GM23338 (cell line): Measurements from ENCODE around the gene POFUT2. TPM values are rescaled to one million over a fixed set of nuclear protein-coding genes. Genes with fewer than 3 reads are reported as not detected.

Source experiments
- ATAC-seq: fragments of 200-7000 bp; cut with Tn5 transposase; 3 replicates; pipeline ENCODE4 v1.9.1; 2020
- DNase-seq: peaks from one replicate; pipeline ENCODE4 v3.0.0-alpha.2; 2015; ENCODE audit warnings: low spot score
- H2AFZ ChIP-seq: fragments of 200-600 bp; sonication (generic); 2 replicates; pipeline ENCODE4 v1.8.0; 2016; ENCODE audit warnings: antibody characterized with exemption, mild to moderate bottlenecking, moderate library complexity
- H3F3A ChIP-seq: fragments of 200-600 bp; sonication (generic); replicated peaks from 2 replicates; pipeline ENCODE4 v1.8.0; 2017; ENCODE audit warnings: antibody characterized with exemption, mixed run types, low read depth
- H3K27ac ChIP-seq: fragments of 200-600 bp; sonication (generic); 2 replicates; pipeline ENCODE4 v1.6.1; 2016; ENCODE audit warnings: low read depth
- H3K27me3 ChIP-seq: fragments of 200-600 bp; sonication (generic); 2 replicates; pipeline ENCODE4 v1.8.0; 2016; ENCODE audit warnings: mild to moderate bottlenecking, mixed run types, moderate library complexity; ENCODE audit not compliant: insufficient read depth
- H3K36me3 ChIP-seq: fragments of 200-600 bp; sonication (generic); 2 replicates; pipeline ENCODE4 v1.8.0; 2016; ENCODE audit warnings: mild to moderate bottlenecking; ENCODE audit not compliant: insufficient read depth
- H3K4me1 ChIP-seq: fragments of 200-600 bp; sonication (generic); 2 replicates; pipeline ENCODE4 v1.8.0; 2016; ENCODE audit warnings: mild to moderate bottlenecking, moderate library complexity; ENCODE audit not compliant: insufficient read depth
- H3K4me2 ChIP-seq: fragments of 200-600 bp; sonication (generic); 2 replicates; pipeline ENCODE4 v1.7.1; 2017; ENCODE audit warnings: mixed run types
- H3K4me3 ChIP-seq: fragments of 200-600 bp; sonication (generic); 2 replicates; pipeline ENCODE4 v1.6.1; 2016; ENCODE audit warnings: mixed run types
- H3K79me2 ChIP-seq: fragments of 200-600 bp; sonication (generic); replicated peaks from 2 replicates; pipeline ENCODE4 v1.8.0; 2017; ENCODE audit warnings: mild to moderate bottlenecking; ENCODE audit not compliant: insufficient read depth
- H3K9me2 ChIP-seq: fragments of 200-600 bp; sonication (generic); 2 replicates; pipeline ENCODE4 v1.8.0; 2017; ENCODE audit not compliant: insufficient read depth
- H4K20me1 ChIP-seq: fragments of 200-600 bp; sonication (generic); replicated peaks from 2 replicates; pipeline ENCODE4 v1.8.0; 2017; ENCODE audit warnings: mild to moderate bottlenecking; ENCODE audit not compliant: insufficient read depth
- H3K27ac Mint-ChIP-seq: 2 replicates; pipeline ENCODE4 v1.8.0; 2020; ENCODE audit warnings: inconsistent platforms, mild to moderate bottlenecking, moderate library complexity, mixed read lengths
- H3K27me3 Mint-ChIP-seq: 3 replicates; pipeline ENCODE4 v1.8.0; 2022; ENCODE audit warnings: low read depth, mild to moderate bottlenecking, moderate library complexity, mixed read lengths, inconsistent platforms; ENCODE audit not compliant: insufficient read depth, poor library complexity
- H3K36me3 Mint-ChIP-seq: 3 replicates; pipeline ENCODE4 v1.8.0; 2021; ENCODE audit warnings: low read depth, mild to moderate bottlenecking, inconsistent platforms, moderate library complexity, mixed read lengths
- H3K4me1 Mint-ChIP-seq: 3 replicates; pipeline ENCODE4 v1.8.0; 2020; ENCODE audit warnings: mild to moderate bottlenecking, inconsistent platforms, mixed read lengths
- H3K4me3 Mint-ChIP-seq: 3 replicates; pipeline ENCODE4 v1.8.0; 2021; ENCODE audit warnings: moderate library complexity, mild to moderate bottlenecking, inconsistent platforms, mixed read lengths
- H3K9me3 Mint-ChIP-seq: 3 replicates; pipeline ENCODE4 v1.8.0; 2020; ENCODE audit warnings: moderate library complexity, mild to moderate bottlenecking, inconsistent platforms, mixed read lengths
- CREB1 ChIP-seq: fragments of 250-450 bp; sonication (Bioruptor Pico); IDR thresholded peaks from 2 replicates; pipeline ENCODE4 v1.5.0; 2020; ENCODE audit warnings: low read depth, mild to moderate bottlenecking, moderate library complexity
- EZH2 ChIP-seq: fragments of 200-600 bp; sonication (generic); IDR thresholded peaks from one replicate; pipeline ENCODE4 v1.8.0; 2017; ENCODE audit warnings: antibody characterized with exemption, mild to moderate bottlenecking, low read depth; ENCODE audit not compliant: unreplicated experiment
- EZH2phosphoT487 ChIP-seq: fragments of 200-600 bp; sonication (generic); IDR thresholded peaks from one replicate; pipeline ENCODE4 v1.8.1; 2018; ENCODE audit warnings: antibody characterized with exemption; ENCODE audit not compliant: unreplicated experiment
- JUNB ChIP-seq: IDR thresholded peaks from one replicate; pipeline ENCODE4 v1.6.1; 2016; ENCODE audit warnings: antibody characterized with exemption; ENCODE audit not compliant: unreplicated experiment
- POLR2AphosphoS5 ChIP-seq: IDR thresholded peaks from 2 replicates; pipeline ENCODE4 v1.6.1; 2016; ENCODE audit warnings: antibody characterized with exemption, low read depth
- STAT1 ChIP-seq: IDR thresholded peaks from one replicate; pipeline ENCODE4 v1.6.1; 2016; ENCODE audit warnings: antibody characterized with exemption; ENCODE audit not compliant: unreplicated experiment
- ZNF114 ChIP-seq: fragments of 250-450 bp; sonication (Bioruptor Pico); IDR thresholded peaks from 2 replicates; pipeline ENCODE4 v1.5.0; 2020; ENCODE audit warnings: mild to moderate bottlenecking, moderate library complexity
- ZNF331 ChIP-seq: fragments of 250-450 bp; sonication (Bioruptor Pico); IDR thresholded peaks from 2 replicates; pipeline ENCODE4 v1.5.0; 2020; ENCODE audit warnings: low read depth, mild to moderate bottlenecking, moderate library complexity
- polyA plus RNA-seq: library from polyadenylated mRNA; unstranded; fragments of >200 nt; fragmentation: Nextera tagmentation; extraction: Ambion mirVana; gene quantifications from 2 replicates; pipeline ENCODE4 v1.2.1, GENCODE V29; 2016
- total RNA-seq: library from RNA; depleted of rRNA; stranded (reverse); fragments of >200 nt; shearing (Covaris generic); gene quantifications from 2 replicates; pipeline ENCODE4 v1.2.3, GENCODE V29; 2014
- TF ChIP-seq, protein P1 (sequence below): fragments of 250-450 bp; sonication (Bioruptor Pico); IDR thresholded peaks from 2 replicates; pipeline ENCODE4 v1.5.0; 2020; ENCODE audit warnings: mild to moderate bottlenecking, moderate library complexity
- TF ChIP-seq, protein P2 (sequence below): IDR thresholded peaks from 2 replicates; pipeline ENCODE4 v1.6.1; 2016; ENCODE audit warnings: antibody characterized with exemption

The POFUT2 gene
- total and polyA plus RNA-seq, 2 experiments from 2014 or later, result 12.1 to 34.5 TPM

DNA sequence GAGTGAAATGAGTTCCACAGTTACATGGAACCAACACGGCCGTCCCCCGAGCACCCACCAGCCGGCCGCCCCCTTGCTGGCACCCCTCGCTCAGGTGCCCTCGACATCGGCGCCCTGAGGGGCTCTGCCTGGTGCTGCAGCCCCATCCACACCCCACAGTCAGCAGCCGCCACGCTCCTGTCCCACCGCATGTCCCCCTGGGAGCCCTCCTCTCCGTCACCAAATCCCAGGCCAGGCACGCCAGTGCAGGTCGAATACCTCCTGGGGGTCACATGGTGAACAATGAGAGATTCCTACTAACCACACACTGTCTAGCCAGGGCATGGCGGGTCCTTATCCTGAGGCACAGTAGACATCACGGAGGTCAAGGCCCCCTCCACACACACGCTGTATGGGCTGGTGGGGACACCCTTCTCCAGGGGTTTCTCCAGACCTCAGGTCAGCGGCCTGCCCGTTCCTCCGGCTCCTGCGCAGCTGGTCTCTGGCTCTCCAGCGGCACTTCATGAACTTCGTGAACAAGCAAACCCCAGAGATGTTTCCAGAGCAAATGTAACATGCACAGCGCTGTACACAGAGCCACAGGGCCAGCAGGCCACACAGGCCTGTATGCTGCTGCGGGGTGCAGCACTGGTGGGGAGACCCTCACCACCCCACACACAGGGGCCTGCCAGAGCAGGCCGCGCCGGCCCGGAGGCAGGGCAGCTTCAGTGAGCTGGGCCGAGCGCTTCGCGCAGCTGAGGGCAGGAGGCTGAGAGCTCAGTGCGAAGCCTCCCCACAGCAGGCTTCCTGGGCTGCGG is 21.8 kb downstream of the POFUT2 start:
- H3K4me3 Mint-ChIP-seq, result no peak overlapping the region
- Histone ChIP-seq H4K20me1 (no peaks in the 10 kb centered on the region; the same call in 1 of the 2 replicates), H2AFZ (no peak overlapping the region), H3K79me2 (peaks cover 2% of the 10 kb centered on the region), H3K27ac (no peak overlapping the region), H3K4me3 (no peak overlapping the region), H3K4me2 (no peak overlapping the region), H3K27me3 (no peaks in the 10 kb centered on the region), H3K36me3 (peaks cover 16% of the 10 kb centered on the region; the same call in 1 of the 2 replicates), H3K9me2 (no peaks in the 10 kb centered on the region), H3K4me1 (no peaks in the 10 kb centered on the region), H3F3A (0 out of 2 replicates have a peak, but pooled peaks cover 2% of the 10 kb centered on the region)
- H3K9me3 Mint-ChIP-seq, result peaks cover 7% of the 10 kb centered on the region; the same call in 1 of the 3 replicates
- peaks cover 9% of the 10 kb centered on the region for H3K27me3 Mint-ChIP-seq
- no peaks in the 10 kb centered on the region; the same call in 2 of the 3 replicates for H3K4me1 Mint-ChIP-seq
- no peak overlapping the region for H3K27ac Mint-ChIP-seq
- H3K36me3 Mint-ChIP-seq, result peaks cover 51% of the 10 kb centered on the region
- no peak for DNase-seq
- ATAC-seq, result no peak
- no peak for TF ChIP-seq CREB1 (CRISPR knock-in tag)

DNA sequence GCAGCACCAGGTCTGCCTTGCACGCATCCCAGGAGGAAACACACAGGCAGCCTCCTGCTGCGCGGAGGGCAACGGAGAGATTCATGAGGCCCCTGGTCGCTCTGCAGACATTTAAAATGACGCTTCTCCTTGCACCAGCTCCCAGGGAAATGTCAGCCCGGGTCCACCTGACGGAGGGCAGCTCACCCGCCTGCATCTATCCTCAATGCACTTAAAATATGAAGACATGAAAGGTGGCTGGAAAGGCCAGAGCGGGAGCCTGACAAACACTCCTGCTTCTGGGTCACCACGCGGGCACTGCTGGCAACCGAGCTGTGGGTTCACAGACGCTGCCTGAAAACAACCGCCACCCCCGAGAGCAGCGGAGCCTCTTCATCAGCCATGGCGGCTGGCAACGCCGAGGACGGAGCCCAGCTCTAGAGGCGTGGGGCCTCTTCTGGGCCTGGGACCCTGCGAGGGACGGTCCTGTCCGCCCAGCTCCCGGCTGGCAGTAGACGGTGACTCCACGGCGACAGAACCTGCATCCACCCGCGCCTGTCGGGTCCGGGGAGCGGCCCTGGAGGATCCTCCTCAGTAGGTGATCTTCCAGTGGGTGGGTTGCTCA is 22.7 kb downstream of the POFUT2 start:
- H3K27me3 Mint-ChIP-seq, result peaks cover 9% of the 10 kb centered on the region
- no peaks in the 10 kb centered on the region for H3K9me2 ChIP-seq
- H2AFZ ChIP-seq, result no peak overlapping the region
- ATAC-seq (no peak), DNase-seq (no peak)
- no peak overlapping the region for H3K4me3 Mint-ChIP-seq
- H3K27me3 ChIP-seq, result no peaks in the 10 kb centered on the region
- no peaks in the 10 kb centered on the region; the same call in none of the 2 replicates for H4K20me1 ChIP-seq
- peaks cover 4% of the 10 kb centered on the region; the same call in 1 of the 3 replicates for H3K9me3 Mint-ChIP-seq
- no peak overlapping the region for H3K27ac ChIP-seq
- H3F3A ChIP-seq, result 0 out of 2 replicates have a peak, but pooled peaks cover 2% of the 10 kb centered on the region
- H3K27ac Mint-ChIP-seq, result no peak overlapping the region
- no peaks in the 10 kb centered on the region for H3K4me1 ChIP-seq
- H3K36me3 Mint-ChIP-seq, result peaks cover 51% of the 10 kb centered on the region
- no peaks in the 10 kb centered on the region; the same call in 1 of the 2 replicates for H3K79me2 ChIP-seq
- no peaks in the 10 kb centered on the region; the same call in 2 of the 3 replicates for H3K4me1 Mint-ChIP-seq
- H3K36me3 ChIP-seq, result peaks cover 16% of the 10 kb centered on the region; the same call in 1 of the 2 replicates
- no peak overlapping the region for H3K4me3 ChIP-seq
- TF ChIP-seq, protein P1, sequence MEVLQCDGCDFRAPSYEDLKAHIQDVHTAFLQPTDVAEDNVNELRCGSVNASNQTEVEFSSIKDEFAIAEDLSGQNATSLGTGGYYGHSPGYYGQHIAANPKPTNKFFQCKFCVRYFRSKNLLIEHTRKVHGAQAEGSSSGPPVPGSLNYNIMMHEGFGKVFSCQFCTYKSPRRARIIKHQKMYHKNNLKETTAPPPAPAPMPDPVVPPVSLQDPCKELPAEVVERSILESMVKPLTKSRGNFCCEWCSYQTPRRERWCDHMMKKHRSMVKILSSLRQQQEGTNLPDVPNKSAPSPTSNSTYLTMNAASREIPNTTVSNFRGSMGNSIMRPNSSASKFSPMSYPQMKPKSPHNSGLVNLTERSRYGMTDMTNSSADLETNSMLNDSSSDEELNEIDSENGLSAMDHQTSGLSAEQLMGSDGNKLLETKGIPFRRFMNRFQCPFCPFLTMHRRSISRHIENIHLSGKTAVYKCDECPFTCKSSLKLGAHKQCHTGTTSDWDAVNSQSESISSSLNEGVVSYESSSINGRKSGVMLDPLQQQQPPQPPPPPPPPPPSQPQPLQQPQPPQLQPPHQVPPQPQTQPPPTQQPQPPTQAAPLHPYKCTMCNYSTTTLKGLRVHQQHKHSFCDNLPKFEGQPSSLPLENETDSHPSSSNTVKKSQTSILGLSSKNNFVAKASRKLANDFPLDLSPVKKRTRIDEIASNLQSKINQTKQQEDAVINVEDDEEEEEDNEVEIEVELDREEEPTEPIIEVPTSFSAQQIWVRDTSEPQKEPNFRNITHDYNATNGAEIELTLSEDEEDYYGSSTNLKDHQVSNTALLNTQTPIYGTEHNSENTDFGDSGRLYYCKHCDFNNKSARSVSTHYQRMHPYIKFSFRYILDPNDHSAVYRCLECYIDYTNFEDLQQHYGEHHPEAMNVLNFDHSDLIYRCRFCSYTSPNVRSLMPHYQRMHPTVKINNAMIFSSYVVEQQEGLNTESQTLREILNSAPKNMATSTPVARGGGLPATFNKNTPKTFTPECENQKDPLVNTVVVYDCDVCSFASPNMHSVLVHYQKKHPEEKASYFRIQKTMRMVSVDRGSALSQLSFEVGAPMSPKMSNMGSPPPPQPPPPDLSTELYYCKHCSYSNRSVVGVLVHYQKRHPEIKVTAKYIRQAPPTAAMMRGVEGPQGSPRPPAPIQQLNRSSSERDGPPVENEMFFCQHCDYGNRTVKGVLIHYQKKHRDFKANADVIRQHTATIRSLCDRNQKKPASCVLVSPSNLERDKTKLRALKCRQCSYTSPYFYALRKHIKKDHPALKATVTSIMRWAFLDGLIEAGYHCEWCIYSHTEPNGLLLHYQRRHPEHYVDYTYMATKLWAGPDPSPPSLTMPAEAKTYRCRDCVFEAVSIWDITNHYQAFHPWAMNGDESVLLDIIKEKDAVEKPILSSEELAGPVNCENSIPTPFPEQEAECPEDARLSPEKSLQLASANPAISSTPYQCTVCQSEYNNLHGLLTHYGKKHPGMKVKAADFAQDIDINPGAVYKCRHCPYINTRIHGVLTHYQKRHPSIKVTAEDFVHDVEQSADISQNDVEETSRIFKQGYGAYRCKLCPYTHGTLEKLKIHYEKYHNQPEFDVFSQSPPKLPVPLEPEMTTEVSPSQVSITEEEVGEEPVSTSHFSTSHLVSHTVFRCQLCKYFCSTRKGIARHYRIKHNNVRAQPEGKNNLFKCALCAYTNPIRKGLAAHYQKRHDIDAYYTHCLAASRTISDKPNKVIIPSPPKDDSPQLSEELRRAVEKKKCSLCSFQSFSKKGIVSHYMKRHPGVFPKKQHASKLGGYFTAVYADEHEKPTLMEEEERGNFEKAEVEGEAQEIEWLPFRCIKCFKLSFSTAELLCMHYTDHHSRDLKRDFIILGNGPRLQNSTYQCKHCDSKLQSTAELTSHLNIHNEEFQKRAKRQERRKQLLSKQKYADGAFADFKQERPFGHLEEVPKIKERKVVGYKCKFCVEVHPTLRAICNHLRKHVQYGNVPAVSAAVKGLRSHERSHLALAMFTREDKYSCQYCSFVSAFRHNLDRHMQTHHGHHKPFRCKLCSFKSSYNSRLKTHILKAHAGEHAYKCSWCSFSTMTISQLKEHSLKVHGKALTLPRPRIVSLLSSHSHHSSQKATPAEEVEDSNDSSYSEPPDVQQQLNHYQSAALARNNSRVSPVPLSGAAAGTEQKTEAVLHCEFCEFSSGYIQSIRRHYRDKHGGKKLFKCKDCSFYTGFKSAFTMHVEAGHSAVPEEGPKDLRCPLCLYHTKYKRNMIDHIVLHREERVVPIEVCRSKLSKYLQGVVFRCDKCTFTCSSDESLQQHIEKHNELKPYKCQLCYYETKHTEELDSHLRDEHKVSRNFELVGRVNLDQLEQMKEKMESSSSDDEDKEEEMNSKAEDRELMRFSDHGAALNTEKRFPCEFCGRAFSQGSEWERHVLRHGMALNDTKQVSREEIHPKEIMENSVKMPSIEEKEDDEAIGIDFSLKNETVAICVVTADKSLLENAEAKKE (CRISPR knock-in tag), result no peak
- TF ChIP-seq ZNF114 (CRISPR knock-in tag) (no peak), POLR2AphosphoS5 (no peak), EZH2phosphoT487 (no peak), EZH2 (no peak), ZNF331 (CRISPR knock-in tag) (no peak), STAT1 (no peak), CREB1 (CRISPR knock-in tag) (no peak), JUNB (no peak)
- TF ChIP-seq, protein P2, sequence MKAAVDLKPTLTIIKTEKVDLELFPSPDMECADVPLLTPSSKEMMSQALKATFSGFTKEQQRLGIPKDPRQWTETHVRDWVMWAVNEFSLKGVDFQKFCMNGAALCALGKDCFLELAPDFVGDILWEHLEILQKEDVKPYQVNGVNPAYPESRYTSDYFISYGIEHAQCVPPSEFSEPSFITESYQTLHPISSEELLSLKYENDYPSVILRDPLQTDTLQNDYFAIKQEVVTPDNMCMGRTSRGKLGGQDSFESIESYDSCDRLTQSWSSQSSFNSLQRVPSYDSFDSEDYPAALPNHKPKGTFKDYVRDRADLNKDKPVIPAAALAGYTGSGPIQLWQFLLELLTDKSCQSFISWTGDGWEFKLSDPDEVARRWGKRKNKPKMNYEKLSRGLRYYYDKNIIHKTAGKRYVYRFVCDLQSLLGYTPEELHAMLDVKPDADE, result no peak
- no peak overlapping the region for H3K4me2 ChIP-seq
